Activated CD8-positive, alpha-beta memory T cell treated with anti-CD3 and anti-CD28 coated beads, Interleukin-2, amount 50 U/mL, for 24 hours (primary cell): ENCODE results near the gene AOPEP.

Source experiments
- DNase-seq: peaks from one replicate; pipeline ENCODE4 v3.0.0-alpha.2; 2020; ENCODE audit errors: extremely low read depth

AOPEP gene

DNA sequence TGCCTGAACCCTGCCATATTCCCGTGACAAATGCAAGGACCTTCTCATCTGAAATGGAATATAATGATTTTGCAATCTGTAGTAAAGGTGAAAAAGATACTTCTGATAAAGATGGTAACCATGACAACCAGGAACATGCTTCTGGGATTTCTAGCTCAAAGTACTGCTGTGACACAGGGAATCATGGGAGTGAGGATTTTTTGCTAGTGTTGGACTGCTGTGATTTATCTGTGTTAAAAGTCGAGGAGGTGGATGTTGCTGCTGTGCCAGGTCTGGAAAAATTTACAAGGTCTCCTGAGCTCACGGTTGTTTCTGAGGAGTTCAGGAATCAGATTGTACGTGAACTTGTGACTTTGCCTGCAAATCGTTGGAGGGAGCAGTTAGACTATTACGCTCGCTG lies 33.5 kb downstream of the AOPEP start:
- no peak for DNase-seq

DNA sequence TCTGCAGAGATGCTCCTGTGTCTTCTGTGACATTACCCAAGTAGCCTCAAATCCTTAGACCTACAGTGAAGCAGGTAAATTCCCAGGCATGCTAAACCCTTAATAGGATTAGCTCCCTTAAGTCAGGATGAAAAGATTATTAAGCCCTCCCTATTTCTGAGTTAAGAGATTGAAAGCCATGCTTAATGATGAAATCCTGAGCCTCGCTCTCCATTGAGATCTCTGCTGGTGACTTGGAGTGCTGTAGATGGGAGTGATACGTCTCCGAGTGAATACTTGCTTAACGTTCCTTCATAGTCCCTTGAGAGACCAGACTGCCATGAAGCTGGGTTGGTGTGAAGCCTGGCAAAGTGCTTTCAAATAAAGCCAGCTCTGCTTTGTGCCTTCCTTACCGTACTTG lies 34.2 kb downstream of the AOPEP start:
- DNase-seq = no peak

DNA sequence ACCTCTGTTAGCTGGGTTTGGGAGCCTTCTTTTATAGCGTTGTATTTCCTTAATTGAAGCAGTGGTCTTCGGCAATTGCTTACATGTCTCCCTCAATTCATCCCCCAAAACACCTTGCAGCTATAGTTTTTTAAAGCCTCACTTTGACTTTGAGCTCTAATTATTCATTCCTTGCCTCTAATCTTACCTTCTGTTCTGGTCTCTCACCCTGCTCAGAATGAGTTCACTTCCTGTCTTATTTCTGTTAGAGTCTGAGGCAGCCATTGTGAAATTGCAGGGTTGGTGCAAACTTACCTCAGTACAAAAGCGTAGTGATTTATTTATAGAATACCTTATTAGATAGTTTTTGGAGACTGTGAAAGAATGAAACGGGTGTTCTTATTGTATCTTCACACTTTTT lies 35.0 kb downstream of the AOPEP start:
- no peak for DNase-seq

- no peak for DNase-seq
Observed at GRCh38 chr9:94767331-94768072, 41.0 kb downstream of the AOPEP start.

- no peak for DNase-seq
Observed at GRCh38 chr9:94768766-94769165, 42.3 kb downstream of the AOPEP start.

- DNase-seq = no peak
Observed at GRCh38 chr9:94770334-94770733, 43.8 kb downstream of the AOPEP start.

GRCh38 chr9:94771096-94771495 lies 44.6 kb downstream of the AOPEP start:
- no peak for DNase-seq

DNA sequence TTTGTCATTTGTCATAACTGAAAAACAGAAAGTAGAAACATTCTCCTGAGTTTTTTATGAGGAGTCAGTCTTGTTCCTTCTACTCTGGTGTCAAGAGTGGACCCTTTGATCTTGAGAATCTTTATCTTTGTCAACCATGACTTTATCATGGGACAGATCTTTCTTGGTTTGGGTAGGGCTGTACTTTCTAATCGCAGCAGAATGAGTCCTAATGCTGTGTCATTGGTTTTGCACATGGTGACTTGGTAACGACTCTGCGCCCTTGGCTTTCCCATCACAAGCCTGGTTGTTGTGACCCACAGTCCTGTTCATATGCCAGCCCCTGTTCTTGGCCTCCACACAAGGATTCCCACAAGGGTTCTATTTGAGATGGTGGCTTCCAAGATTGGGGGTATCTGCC lies 45.6 kb downstream of the AOPEP start:
- DNase-seq = no peak

DNA sequence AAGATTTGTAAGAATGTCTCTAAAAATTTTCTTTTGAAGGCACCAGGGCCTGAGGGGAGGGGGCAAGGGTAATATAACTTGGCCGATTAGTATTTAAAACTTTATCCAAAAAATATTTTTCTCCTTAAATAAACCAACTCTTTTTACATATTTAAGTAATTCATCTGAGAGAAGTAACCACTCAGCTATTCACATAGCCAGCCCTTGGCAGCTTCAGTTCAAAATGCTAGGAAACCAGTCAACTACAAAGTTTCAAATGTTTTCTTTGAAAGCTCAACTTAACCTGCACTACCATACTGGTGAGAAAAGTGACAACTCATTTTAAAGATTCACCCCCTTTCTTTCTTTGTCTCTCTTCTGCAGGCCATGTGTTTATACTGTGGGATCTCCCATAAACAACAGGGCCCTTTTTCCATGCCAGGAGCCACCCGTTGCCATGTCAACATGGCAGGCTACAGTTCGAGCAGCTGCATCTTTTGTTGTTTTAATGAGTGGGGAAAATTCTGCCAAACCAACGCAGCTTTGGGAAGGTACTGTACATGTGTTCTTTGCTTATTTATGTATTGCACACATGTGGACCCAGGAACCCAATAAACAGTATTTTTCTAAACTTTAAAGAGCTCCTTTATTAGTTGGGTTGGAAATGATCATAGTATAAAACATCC lies 46.3 kb downstream of the AOPEP start:
- DNase-seq = no peak

DNA sequence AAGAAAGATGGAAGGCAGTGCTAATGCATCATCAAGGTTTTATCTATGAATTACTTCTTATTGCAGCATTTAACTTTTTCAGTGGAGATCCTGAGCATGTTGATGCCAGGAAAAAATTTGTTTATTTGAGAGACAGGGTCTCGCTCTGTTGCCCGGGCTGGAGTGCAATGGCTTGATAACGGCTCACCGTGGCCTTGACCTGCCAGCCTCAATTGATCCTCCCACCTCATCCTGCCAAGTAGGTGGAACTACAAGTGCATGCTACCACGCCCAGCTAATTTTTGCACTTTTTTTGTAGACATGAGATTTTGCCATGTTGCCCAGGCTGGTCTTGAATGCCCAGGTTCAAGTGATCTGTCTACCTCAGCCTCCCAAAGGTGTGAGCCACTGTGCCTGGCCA lies 47.2 kb downstream of the AOPEP start:
- DNase-seq = no peak

DNA sequence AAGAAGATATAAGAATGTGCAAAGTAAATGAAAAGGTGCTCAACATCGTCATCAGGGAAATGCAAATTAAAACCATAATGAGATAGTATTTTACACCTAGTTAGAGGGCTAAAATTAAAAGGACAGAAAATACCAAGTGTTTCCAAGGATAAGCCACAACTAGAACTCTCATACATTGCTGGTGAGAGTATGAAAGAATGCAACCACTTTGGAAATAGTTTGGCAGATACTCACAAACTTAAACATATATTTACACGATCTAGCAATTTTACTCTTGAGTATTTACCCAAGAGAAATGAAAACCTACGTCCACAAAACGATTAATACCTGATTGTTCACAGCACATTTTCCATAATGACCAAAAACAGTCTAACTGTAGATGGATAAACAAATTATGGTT lies 51.5 kb downstream of the AOPEP start:
- DNase-seq = no peak

GRCh38 chr9:94779031-94779430 lies 52.5 kb downstream of the AOPEP start:
- no peak for DNase-seq

GRCh38 chr9:94779693-94780290 lies 53.3 kb downstream of the AOPEP start:
- no peak for DNase-seq

- no peak for DNase-seq
Observed at GRCh38 chr9:94780516-94780950, 54.0 kb downstream of the AOPEP start.

GRCh38 chr9:94782355-94783101 lies 56.0 kb downstream of the AOPEP start:
- DNase-seq = no peak

- no peak for DNase-seq
Observed at GRCh38 chr9:94783102-94783682, 56.7 kb downstream of the AOPEP start.

DNA sequence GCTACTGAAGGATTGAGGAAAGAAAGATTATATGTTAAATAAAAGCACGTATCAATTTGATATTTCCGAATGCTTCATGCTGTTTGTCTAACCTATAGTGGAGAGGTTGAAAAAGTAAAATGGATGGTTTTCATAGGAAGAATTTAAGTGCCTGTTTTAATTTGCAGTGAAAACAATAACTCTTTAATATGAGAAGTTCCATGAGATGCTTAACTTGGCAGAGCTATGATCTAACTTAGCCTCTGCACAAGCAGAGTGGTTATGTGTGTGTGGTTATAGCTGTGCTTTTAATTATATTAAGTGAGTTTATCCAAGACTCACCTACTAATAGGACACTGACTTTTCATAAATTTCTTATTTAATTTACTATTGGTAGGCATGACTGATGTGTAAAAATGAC lies 57.4 kb downstream of the AOPEP start:
- no peak for DNase-seq

GRCh38 chr9:94785215-94786169 lies 59.0 kb downstream of the AOPEP start:
- no peak for DNase-seq

DNA sequence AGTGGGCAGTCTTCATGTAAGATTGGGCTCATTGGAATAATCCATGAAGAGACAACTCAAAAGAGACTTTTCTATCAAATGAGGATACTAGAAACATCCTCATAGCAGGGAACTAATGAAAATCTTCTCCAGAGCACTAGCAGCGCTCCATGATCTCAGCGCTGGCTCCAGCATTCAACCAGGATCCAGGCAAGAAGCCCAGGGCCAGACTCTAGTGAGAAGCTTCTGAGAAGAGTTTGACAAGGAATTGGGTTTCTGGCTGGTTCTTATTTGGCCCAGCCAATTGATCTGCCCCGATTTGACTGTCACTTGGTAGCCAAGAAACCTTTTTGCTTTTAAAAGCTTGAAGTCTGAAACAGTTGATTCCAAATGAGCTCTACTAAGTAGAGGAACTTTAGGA lies 60.1 kb downstream of the AOPEP start:
- DNase-seq = no peak

- DNase-seq = no peak
Observed at GRCh38 chr9:94787266-94787665, 60.8 kb downstream of the AOPEP start.

- no peak for DNase-seq
Observed at GRCh38 chr9:94788570-94789105, 62.1 kb downstream of the AOPEP start.
